Measurements from ENCODE around the gene HOXA13.

DNA sequence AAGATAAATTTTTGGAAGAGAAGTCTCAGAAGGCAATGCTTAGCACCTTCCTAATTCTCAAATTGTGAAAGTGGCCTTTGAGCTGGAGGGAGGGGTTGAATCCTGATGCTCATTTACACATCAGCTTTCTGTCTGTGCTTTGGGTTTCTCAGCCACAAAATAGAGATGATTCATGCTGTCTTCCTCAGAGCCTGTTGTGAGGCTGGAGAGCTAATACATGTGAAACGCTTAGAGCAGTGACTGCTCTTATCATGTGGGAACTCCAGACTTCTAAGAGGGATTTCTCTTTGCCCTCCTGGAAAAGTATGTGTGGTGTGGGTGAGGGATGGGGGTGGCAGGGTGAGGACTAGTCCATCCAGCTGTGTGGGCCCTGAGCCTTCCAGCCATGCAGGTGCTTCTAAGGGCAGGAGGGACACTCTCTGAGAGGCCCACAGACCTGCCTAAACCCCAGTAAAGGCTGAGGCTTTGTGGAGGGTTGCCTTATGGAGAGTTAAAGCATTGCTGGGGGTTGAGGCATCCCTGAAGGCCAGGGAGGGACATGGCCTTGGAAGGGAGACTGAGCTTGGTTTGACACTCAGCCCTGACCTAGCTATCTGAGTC is 37.9 kb upstream of the HOXA13 start:
- TF ChIP-seq YY1 (IDR thresholded peaks at IDR 0.05; ENCODE audit: insufficient read depth, insufficient read length) (no peak), SUZ12 (IDR thresholded peaks at IDR 0.05; ENCODE audit: extremely low read depth, insufficient read depth, insufficient read length) (no peak)
